NCI-H460 (cell line): ENCODE data around the gene FHIP2A. TPM values are rescaled to one million over a fixed set of nuclear protein-coding genes. Genes with fewer than 3 reads are reported as not detected.
"Not testable (repeated sequence)": the region's sequence is repeated elsewhere in the genome, so short reads cannot be mapped to it uniquely, and the experiment has no call there.

Experiments used
- DNase-seq: peaks from one replicate; pipeline ENCODE4 v3.0.0-alpha.2; 2016; ENCODE audit warnings: low read depth; ENCODE audit errors: extremely low read depth
- total RNA-seq: library from RNA; depleted of rRNA; stranded (reverse); fragments of >200 nt; shearing (Covaris generic); gene quantifications from 2 replicates; pipeline ENCODE4 v1.2.3, GENCODE V29; 2014

Gene FHIP2A
- total RNA-seq, 1 experiment from 2014 or later, result 20.0 TPM

DNA sequence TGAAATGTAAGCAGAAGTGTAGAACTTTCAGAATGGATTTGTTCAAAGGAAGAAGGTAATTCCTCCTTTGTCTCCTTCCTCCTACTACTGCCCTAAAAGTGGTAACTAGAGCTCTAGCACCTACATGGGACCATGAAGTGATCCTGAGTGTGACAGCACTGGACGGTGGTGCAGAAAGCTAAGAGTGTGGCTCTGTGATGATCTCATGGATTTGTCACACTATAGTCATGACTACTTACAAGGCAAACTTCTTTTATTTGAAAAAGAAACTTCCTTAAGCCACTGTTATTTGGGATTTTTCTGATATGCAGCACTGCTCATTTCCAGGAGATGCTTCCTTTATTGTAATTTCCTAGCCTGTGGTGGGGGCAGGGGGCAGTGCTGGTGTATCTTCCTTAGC, 5.8 kb upstream of the FHIP2A start:
- no peak for DNase-seq

DNA sequence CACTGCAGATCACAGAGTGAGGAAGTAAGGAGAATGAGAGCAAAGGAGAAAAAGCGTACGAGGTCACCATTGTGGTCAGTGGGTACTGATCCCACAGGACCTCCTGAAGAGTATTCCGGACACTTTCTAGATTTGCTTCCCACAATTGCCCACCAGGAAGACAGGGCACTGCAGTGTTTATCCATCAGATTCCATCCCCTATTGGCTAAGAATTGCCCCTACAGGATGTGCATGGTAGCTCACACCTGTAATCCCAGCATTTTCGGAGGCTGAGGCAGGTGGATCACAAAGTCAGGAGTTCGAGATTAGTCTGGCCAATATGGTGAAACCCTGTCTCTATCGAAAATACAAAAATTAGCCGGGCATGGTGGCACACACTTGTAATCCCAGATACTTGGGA, 5.3 kb upstream of the FHIP2A start:
- no peak for DNase-seq

GRCh38 chr10:114819322-114819721, 2.3 kb upstream of the FHIP2A start:
- no peak for DNase-seq

GRCh38 chr10:114821915-114822443, 399 bp downstream of the FHIP2A start:
- DNase-seq, result no peak

DNA sequence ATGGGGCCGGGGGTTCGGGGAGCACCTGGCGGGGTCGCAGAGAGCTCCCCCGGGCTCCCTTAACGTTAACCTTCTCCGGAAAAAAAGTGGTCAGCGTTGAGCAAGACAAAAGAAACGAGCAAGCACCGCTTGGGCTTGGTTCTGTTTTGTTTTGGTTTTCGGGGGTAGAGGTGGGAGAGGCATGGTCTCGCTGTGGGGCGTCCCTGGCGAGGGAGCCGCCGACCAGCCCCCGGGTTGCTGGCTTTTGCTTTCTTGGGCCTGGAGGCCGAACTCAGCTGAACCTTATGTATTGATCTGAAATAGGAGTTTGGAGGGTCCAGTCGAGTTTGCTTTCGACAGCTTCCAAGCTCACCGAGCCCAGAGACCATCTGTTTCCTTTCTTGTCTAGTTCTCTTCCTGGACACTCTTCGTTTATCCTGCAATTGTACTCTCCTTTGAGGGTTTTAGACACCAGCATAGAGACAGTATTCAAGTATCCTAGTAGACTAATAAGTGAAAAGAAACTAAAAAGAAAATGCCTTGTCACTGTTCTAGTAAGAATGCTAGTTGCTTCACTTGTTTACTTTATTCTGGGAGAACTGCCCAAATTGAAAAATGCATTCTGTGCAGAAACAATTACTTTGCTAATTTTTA, 980 bp downstream of the FHIP2A start:
- peak; percentile 31 for DNase-seq

DNA sequence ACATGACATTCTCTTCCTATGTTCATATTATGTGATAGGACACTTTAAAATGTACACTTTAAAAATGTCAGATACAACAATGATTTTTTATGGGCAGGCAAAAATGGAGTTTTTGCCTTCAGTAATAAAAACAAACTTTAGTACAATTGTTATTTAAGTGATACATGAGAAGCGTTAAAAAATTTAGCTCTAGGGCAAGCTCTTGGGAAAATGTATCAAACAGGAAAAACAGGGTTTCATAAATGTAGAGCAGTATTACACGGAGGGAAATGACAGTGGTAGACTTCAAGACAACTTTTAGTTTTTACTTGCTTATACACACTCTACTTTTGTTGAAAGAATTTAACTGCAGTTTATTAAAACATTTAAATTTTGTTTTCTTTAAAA, 1.5 kb downstream of the FHIP2A start:
- no peak for DNase-seq

DNA sequence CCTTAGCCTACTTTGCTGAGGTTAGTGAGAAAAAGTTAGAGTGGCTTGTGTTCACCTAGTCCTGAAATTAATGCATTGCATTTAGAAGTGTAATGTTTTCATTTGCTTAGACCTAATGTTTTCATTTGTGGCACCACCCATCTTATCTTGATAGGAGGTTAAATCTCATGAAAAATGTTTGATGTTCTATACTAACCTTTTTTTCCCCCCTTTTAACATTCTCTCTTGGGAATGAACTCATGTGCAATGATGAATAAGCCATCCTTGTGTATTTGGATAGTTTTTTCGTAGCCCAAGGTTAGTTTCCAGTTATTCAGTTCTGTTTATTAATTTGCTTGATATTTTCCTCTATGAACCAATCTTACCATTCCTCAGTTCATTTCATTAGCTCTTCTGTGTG, 2.8 kb downstream of the FHIP2A start:
- no peak for DNase-seq

- peak; percentile 51 for DNase-seq
Observed at GRCh38 chr10:114825513-114826253, 4.1 kb downstream of the FHIP2A start.

- DNase-seq, result no peak
Observed at GRCh38 chr10:114829160-114829909, 7.8 kb downstream of the FHIP2A start.

- DNase-seq, result no peak
Observed at GRCh38 chr10:114831186-114831867, 9.7 kb downstream of the FHIP2A start.

DNA sequence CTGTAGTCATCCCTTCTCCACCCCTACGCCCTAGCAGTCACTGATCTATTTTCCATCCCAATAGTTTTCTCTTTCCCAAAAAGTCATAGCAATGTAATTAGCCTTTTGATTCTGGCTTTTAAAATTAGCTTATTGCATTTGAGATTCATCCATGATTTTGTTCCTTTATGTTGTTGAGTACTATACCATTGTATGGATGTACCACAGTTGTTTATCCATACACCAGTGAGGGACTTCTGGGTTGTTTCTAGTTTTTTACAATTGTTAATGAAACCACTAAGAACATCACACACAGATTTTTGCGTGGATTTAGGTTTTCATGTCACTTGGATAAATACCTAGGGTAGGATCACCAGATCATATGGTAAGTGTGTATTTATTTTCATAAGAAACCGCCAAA, 16.1 kb downstream of the FHIP2A start:
- no peak for DNase-seq

DNA sequence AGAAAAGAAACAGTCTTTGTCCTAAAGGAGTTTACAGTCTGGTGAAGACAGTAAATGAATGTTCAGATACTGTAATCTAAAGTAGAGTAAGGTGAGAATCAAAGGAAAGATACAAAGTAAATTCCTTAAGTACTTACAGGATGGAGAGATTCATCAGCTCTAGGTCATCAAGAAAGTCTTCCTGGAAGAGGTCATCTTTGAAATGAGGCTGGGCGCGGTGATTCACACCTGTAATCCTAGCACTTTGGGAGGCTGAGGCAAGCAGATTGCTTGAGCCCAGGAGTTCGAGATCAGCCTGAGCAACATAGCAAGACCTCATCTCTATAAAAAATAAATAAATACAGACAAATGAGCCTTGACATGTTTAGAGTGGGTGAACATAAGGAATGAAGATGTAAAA, 18.3 kb downstream of the FHIP2A start:
- no peak for DNase-seq

- no peak for DNase-seq
Observed at GRCh38 chr10:114845978-114846693, 24.6 kb downstream of the FHIP2A start.

DNA sequence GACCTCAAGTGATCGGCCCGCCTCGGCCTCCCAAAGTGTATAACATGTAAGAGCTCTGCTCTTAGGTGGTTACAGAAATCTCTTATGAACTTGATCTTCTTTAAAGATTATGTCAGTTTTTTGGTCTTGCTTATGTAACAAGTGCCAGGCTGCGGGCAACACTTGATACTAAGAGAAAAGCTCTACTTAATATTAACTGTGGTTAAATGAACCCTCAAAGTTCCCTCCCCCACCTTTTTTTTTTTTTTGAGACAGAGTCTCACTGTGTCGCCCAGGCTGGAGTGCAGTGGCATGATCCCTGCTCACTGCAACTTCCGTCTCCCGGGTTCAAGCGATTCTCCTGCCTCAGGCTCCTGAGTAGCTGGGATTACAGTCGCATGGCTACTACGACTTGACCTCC, 25.9 kb downstream of the FHIP2A start:
- DNase-seq, result not testable (repeated sequence)

DNA sequence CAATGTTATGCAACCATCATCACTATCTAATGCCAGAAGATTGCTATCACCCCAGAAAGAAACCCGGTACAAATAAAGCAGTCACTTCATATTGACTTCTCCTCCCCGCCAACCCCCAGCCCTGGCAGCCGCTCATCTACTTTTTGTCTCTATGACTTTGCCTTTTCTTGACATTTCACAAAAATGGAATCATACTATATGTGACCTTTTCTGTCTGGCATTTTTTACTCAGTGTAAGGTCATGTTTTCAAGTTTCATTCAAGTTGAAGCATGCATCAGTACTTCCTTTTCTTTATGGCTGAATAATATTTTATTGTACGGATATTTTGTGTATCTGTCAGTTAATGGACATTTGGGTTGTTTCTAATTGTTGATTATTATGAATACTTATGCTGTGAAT, 28.1 kb downstream of the FHIP2A start:
- no peak for DNase-seq

GRCh38 chr10:114850126-114850525, 28.5 kb downstream of the FHIP2A start:
- DNase-seq, result no peak

GRCh38 chr10:114851336-114851735, 29.8 kb downstream of the FHIP2A start:
- DNase-seq, result no peak

DNA sequence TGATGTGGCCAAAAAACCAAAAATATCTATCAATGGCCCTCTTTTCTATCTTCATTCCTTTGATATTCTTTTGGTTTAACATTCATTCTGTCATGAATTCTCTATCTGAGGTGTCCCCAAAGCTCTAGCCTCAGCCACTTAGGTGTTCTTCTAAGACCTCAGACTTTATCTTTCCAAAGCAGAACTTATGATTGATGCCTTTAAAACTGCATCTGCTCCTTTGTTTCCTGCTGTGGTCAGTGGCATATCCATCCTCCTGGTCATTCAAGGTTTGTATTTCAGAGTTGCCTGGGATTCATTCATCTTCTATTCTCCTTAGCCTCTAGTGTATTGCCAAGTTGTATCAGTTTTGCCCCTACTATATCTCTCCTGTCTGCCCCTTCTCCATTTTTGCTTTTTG, 30.6 kb downstream of the FHIP2A start:
- DNase-seq, result no peak

- DNase-seq, result no peak
Observed at GRCh38 chr10:114854906-114855305, 33.3 kb downstream of the FHIP2A start.

- no peak for DNase-seq
Observed at GRCh38 chr10:114855776-114856543, 34.4 kb downstream of the FHIP2A start.
